GM23338 (cell line): ENCODE data around the gene NPNT. TPM values are rescaled to one million over a fixed set of nuclear protein-coding genes. Genes with fewer than 3 reads are reported as not detected.

Experiments used
- ATAC-seq: fragments of 200-7000 bp; cut with Tn5 transposase; 3 replicates; pipeline ENCODE4 v1.9.1; 2020
- DNase-seq: peaks from one replicate; pipeline ENCODE4 v3.0.0-alpha.2; 2015; ENCODE audit warnings: low spot score
- H2AFZ ChIP-seq: fragments of 200-600 bp; sonication (generic); 2 replicates; pipeline ENCODE4 v1.8.0; 2016; ENCODE audit warnings: antibody characterized with exemption, mild to moderate bottlenecking, moderate library complexity
- H3F3A ChIP-seq: fragments of 200-600 bp; sonication (generic); replicated peaks from 2 replicates; pipeline ENCODE4 v1.8.0; 2017; ENCODE audit warnings: antibody characterized with exemption, mixed run types, low read depth
- H3K27ac ChIP-seq: fragments of 200-600 bp; sonication (generic); 2 replicates; pipeline ENCODE4 v1.6.1; 2016; ENCODE audit warnings: low read depth
- H3K27me3 ChIP-seq: fragments of 200-600 bp; sonication (generic); 2 replicates; pipeline ENCODE4 v1.8.0; 2016; ENCODE audit warnings: mild to moderate bottlenecking, mixed run types, moderate library complexity; ENCODE audit not compliant: insufficient read depth
- H3K36me3 ChIP-seq: fragments of 200-600 bp; sonication (generic); 2 replicates; pipeline ENCODE4 v1.8.0; 2016; ENCODE audit warnings: mild to moderate bottlenecking; ENCODE audit not compliant: insufficient read depth
- H3K4me1 ChIP-seq: fragments of 200-600 bp; sonication (generic); 2 replicates; pipeline ENCODE4 v1.8.0; 2016; ENCODE audit warnings: mild to moderate bottlenecking, moderate library complexity; ENCODE audit not compliant: insufficient read depth
- H3K4me2 ChIP-seq: fragments of 200-600 bp; sonication (generic); 2 replicates; pipeline ENCODE4 v1.7.1; 2017; ENCODE audit warnings: mixed run types
- H3K4me3 ChIP-seq: fragments of 200-600 bp; sonication (generic); 2 replicates; pipeline ENCODE4 v1.6.1; 2016; ENCODE audit warnings: mixed run types
- H3K79me2 ChIP-seq: fragments of 200-600 bp; sonication (generic); replicated peaks from 2 replicates; pipeline ENCODE4 v1.8.0; 2017; ENCODE audit warnings: mild to moderate bottlenecking; ENCODE audit not compliant: insufficient read depth
- H3K9me2 ChIP-seq: fragments of 200-600 bp; sonication (generic); 2 replicates; pipeline ENCODE4 v1.8.0; 2017; ENCODE audit not compliant: insufficient read depth
- H4K20me1 ChIP-seq: fragments of 200-600 bp; sonication (generic); replicated peaks from 2 replicates; pipeline ENCODE4 v1.8.0; 2017; ENCODE audit warnings: mild to moderate bottlenecking; ENCODE audit not compliant: insufficient read depth
- H3K27ac Mint-ChIP-seq: 2 replicates; pipeline ENCODE4 v1.8.0; 2020; ENCODE audit warnings: inconsistent platforms, mild to moderate bottlenecking, moderate library complexity, mixed read lengths
- H3K27me3 Mint-ChIP-seq: 3 replicates; pipeline ENCODE4 v1.8.0; 2022; ENCODE audit warnings: low read depth, mild to moderate bottlenecking, moderate library complexity, mixed read lengths, inconsistent platforms; ENCODE audit not compliant: insufficient read depth, poor library complexity
- H3K36me3 Mint-ChIP-seq: 3 replicates; pipeline ENCODE4 v1.8.0; 2021; ENCODE audit warnings: low read depth, mild to moderate bottlenecking, inconsistent platforms, moderate library complexity, mixed read lengths
- H3K4me1 Mint-ChIP-seq: 3 replicates; pipeline ENCODE4 v1.8.0; 2020; ENCODE audit warnings: mild to moderate bottlenecking, inconsistent platforms, mixed read lengths
- H3K4me3 Mint-ChIP-seq: 3 replicates; pipeline ENCODE4 v1.8.0; 2021; ENCODE audit warnings: moderate library complexity, mild to moderate bottlenecking, inconsistent platforms, mixed read lengths
- H3K9me3 Mint-ChIP-seq: 3 replicates; pipeline ENCODE4 v1.8.0; 2020; ENCODE audit warnings: moderate library complexity, mild to moderate bottlenecking, inconsistent platforms, mixed read lengths
- CREB1 ChIP-seq: fragments of 250-450 bp; sonication (Bioruptor Pico); IDR thresholded peaks from 2 replicates; pipeline ENCODE4 v1.5.0; 2020; ENCODE audit warnings: low read depth, mild to moderate bottlenecking, moderate library complexity
- ETS1 ChIP-seq: IDR thresholded peaks from 2 replicates; pipeline ENCODE4 v1.6.1; 2016; ENCODE audit warnings: antibody characterized with exemption
- EZH2 ChIP-seq: fragments of 200-600 bp; sonication (generic); IDR thresholded peaks from one replicate; pipeline ENCODE4 v1.8.0; 2017; ENCODE audit warnings: antibody characterized with exemption, mild to moderate bottlenecking, low read depth; ENCODE audit not compliant: unreplicated experiment
- EZH2phosphoT487 ChIP-seq: fragments of 200-600 bp; sonication (generic); IDR thresholded peaks from one replicate; pipeline ENCODE4 v1.8.1; 2018; ENCODE audit warnings: antibody characterized with exemption; ENCODE audit not compliant: unreplicated experiment
- JUNB ChIP-seq: IDR thresholded peaks from one replicate; pipeline ENCODE4 v1.6.1; 2016; ENCODE audit warnings: antibody characterized with exemption; ENCODE audit not compliant: unreplicated experiment
- NANOG ChIP-seq: IDR thresholded peaks from 2 replicates; pipeline ENCODE4 v1.6.1; 2016; ENCODE audit warnings: antibody characterized with exemption, borderline replicate concordance
- POLR2AphosphoS5 ChIP-seq: IDR thresholded peaks from 2 replicates; pipeline ENCODE4 v1.6.1; 2016; ENCODE audit warnings: antibody characterized with exemption, low read depth
- STAT1 ChIP-seq: IDR thresholded peaks from one replicate; pipeline ENCODE4 v1.6.1; 2016; ENCODE audit warnings: antibody characterized with exemption; ENCODE audit not compliant: unreplicated experiment
- ZNF114 ChIP-seq: fragments of 250-450 bp; sonication (Bioruptor Pico); IDR thresholded peaks from 2 replicates; pipeline ENCODE4 v1.5.0; 2020; ENCODE audit warnings: mild to moderate bottlenecking, moderate library complexity
- ZNF331 ChIP-seq: fragments of 250-450 bp; sonication (Bioruptor Pico); IDR thresholded peaks from 2 replicates; pipeline ENCODE4 v1.5.0; 2020; ENCODE audit warnings: low read depth, mild to moderate bottlenecking, moderate library complexity
- ZNF462 ChIP-seq: fragments of 250-450 bp; sonication (Bioruptor Pico); IDR thresholded peaks from 2 replicates; pipeline ENCODE4 v1.5.0; 2020; ENCODE audit warnings: mild to moderate bottlenecking, moderate library complexity
- polyA plus RNA-seq: library from polyadenylated mRNA; unstranded; fragments of >200 nt; fragmentation: Nextera tagmentation; extraction: Ambion mirVana; gene quantifications from 2 replicates; pipeline ENCODE4 v1.2.1, GENCODE V29; 2016
- total RNA-seq: library from RNA; depleted of rRNA; stranded (reverse); fragments of >200 nt; shearing (Covaris generic); gene quantifications from 2 replicates; pipeline ENCODE4 v1.2.3, GENCODE V29; 2014
- TF ChIP-seq, protein P1 (sequence below), 2 experiments: fragments of 200-600 bp in 1 of 2; sonication (generic) in 1 of 2; conservative IDR thresholded peaks; 2 replicates each; pipeline versions ENCODE4 v1.5.1 to v1.6.1; 2016 to 2017; ENCODE audit warnings: antibody characterized with exemption in 2 of 2, low read depth in 2 of 2, mild to moderate bottlenecking in 2 of 2, moderate library complexity in 1 of 2
- TF ChIP-seq, protein P2 (sequence below): IDR thresholded peaks from one replicate; pipeline ENCODE4 v1.6.1; 2018; ENCODE audit warnings: antibody characterized with exemption; ENCODE audit not compliant: unreplicated experiment

NPNT gene
- total and polyA plus RNA-seq, 2 experiments from 2014 or later, result 1.4 TPM

- Histone ChIP-seq H2AFZ (no peak overlapping the region), H3K36me3 (no peaks in the 10 kb centered on the region), H3K4me3 (no peak overlapping the region), H3K27me3 (no peaks in the 10 kb centered on the region), H3K27ac (no peak overlapping the region), H3K79me2 (no peaks in the 10 kb centered on the region), H3F3A (no peaks in the 10 kb centered on the region), H4K20me1 (no peaks in the 10 kb centered on the region), H3K4me1 (no peaks in the 10 kb centered on the region), H3K9me2 (peaks cover 10% of the 10 kb centered on the region; the same call in 1 of the 2 replicates), H3K4me2 (no peak overlapping the region)
- Mint-ChIP-seq H3K9me3 (no peaks in the 10 kb centered on the region), H3K36me3 (no peaks in the 10 kb centered on the region; the same call in 2 of the 3 replicates), H3K27me3 (no peaks in the 10 kb centered on the region), H3K4me1 (no peaks in the 10 kb centered on the region), H3K27ac (no peak overlapping the region), H3K4me3 (no peak overlapping the region)
- TF ChIP-seq, protein P1, sequence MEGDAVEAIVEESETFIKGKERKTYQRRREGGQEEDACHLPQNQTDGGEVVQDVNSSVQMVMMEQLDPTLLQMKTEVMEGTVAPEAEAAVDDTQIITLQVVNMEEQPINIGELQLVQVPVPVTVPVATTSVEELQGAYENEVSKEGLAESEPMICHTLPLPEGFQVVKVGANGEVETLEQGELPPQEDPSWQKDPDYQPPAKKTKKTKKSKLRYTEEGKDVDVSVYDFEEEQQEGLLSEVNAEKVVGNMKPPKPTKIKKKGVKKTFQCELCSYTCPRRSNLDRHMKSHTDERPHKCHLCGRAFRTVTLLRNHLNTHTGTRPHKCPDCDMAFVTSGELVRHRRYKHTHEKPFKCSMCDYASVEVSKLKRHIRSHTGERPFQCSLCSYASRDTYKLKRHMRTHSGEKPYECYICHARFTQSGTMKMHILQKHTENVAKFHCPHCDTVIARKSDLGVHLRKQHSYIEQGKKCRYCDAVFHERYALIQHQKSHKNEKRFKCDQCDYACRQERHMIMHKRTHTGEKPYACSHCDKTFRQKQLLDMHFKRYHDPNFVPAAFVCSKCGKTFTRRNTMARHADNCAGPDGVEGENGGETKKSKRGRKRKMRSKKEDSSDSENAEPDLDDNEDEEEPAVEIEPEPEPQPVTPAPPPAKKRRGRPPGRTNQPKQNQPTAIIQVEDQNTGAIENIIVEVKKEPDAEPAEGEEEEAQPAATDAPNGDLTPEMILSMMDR (conservative IDR thresholded peaks at IDR 0.05; ENCODE audit: low read depth in 2 of 2), result no peak
- no peak for TF ChIP-seq STAT1
- no peak for TF ChIP-seq POLR2AphosphoS5
- TF ChIP-seq CREB1 (CRISPR knock-in tag), result no peak
- no peak for TF ChIP-seq ETS1
- TF ChIP-seq EZH2, result no peak
- TF ChIP-seq ZNF462 (CRISPR knock-in tag), result no peak
- no peak for TF ChIP-seq ZNF114 (CRISPR knock-in tag)
- TF ChIP-seq JUNB, result no peak
- TF ChIP-seq ZNF331, result no peak
- no peak for TF ChIP-seq EZH2phosphoT487
- TF ChIP-seq NANOG, result no peak
- TF ChIP-seq, protein P2, sequence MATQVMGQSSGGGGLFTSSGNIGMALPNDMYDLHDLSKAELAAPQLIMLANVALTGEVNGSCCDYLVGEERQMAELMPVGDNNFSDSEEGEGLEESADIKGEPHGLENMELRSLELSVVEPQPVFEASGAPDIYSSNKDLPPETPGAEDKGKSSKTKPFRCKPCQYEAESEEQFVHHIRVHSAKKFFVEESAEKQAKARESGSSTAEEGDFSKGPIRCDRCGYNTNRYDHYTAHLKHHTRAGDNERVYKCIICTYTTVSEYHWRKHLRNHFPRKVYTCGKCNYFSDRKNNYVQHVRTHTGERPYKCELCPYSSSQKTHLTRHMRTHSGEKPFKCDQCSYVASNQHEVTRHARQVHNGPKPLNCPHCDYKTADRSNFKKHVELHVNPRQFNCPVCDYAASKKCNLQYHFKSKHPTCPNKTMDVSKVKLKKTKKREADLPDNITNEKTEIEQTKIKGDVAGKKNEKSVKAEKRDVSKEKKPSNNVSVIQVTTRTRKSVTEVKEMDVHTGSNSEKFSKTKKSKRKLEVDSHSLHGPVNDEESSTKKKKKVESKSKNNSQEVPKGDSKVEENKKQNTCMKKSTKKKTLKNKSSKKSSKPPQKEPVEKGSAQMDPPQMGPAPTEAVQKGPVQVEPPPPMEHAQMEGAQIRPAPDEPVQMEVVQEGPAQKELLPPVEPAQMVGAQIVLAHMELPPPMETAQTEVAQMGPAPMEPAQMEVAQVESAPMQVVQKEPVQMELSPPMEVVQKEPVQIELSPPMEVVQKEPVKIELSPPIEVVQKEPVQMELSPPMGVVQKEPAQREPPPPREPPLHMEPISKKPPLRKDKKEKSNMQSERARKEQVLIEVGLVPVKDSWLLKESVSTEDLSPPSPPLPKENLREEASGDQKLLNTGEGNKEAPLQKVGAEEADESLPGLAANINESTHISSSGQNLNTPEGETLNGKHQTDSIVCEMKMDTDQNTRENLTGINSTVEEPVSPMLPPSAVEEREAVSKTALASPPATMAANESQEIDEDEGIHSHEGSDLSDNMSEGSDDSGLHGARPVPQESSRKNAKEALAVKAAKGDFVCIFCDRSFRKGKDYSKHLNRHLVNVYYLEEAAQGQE, result no peak
- ATAC-seq (no peak), DNase-seq (no peak)
Observed at GRCh38 chr4:106019771-106020170, 124.5 kb downstream of the NPNT start.
